GM21381 (cell line): ENCODE measurements around the gene CHST3.
"Not testable (repeated sequence)": the region's sequence is repeated elsewhere in the genome, so short reads cannot be mapped to it uniquely, and the experiment has no call there.

Source experiments
- ATAC-seq: cut with Tn5 transposase; IDR thresholded peaks from one replicate; pipeline ENCODE4 v1.9.1; 2021; ENCODE audit warnings: mild to moderate bottlenecking, moderate library complexity; ENCODE audit not compliant: unreplicated experiment

The CHST3 gene

DNA sequence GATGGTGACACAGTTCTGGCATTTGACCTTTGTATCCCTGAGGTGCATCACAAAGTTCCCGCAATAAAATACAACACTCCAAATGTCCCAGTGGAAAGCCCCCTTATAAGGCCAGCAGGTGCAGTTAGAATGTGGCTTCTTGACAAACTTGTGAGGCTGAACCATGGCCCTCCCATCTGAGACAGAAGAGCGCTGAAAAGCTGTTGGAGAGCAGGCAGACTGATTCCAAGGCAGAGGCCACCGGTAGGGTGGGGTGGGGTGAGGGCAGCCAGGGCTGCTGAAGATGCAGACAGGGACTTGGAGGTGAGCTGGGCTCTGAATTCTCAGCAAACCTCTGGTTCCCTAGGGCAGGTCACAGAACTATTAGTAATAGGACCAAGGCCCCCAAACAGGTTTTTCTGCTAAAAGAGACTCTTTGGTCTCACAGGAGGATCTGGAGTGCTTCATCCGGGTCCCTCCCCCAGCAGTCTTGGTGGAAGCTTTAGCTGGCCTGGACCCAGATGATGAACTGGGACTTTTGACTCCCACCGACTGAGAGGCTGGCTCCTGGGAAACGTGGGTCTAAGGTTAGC is 15.6 kb upstream of the CHST3 start:
- no peak for ATAC-seq

DNA sequence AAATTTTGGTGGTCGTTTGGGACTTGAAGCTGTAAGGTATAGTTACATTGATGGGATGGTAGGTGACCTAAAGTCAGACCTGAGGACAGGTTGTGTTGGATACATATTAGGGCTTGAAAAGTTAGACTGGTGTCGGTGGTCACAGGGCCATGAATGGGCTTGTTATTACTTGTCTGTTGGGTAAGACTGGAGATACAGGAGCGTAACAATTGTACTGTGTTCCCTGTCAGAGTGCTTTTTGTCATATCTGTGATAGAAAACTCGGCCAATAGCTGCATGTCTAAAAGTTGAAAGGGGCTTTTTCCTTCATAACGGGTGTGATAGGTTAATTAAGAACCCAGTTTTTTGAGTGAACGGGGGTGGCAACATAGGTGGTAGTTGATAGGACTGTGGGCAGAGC is 13.5 kb upstream of the CHST3 start:
- ATAC-seq: no peak

DNA sequence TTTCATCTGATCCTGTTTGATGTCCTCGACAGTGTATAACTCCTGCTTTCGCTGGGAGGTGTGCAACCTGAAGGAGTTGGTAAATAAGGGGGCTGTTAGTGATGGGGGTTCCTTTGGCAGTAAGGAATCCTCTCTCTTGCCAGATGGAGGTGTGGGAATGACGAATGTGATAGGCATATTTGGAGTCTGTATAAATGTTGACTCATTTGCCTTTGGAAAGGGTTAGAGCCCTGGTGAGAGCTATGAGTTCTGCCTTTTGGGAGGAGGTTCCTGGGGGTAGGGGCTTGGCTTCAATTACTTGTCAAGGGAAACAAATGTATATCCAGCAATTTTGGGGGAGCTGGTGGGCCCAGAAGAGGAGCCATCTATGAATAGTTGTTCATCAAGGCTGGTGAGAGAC is 11.4 kb upstream of the CHST3 start:
- ATAC-seq: no peak

DNA sequence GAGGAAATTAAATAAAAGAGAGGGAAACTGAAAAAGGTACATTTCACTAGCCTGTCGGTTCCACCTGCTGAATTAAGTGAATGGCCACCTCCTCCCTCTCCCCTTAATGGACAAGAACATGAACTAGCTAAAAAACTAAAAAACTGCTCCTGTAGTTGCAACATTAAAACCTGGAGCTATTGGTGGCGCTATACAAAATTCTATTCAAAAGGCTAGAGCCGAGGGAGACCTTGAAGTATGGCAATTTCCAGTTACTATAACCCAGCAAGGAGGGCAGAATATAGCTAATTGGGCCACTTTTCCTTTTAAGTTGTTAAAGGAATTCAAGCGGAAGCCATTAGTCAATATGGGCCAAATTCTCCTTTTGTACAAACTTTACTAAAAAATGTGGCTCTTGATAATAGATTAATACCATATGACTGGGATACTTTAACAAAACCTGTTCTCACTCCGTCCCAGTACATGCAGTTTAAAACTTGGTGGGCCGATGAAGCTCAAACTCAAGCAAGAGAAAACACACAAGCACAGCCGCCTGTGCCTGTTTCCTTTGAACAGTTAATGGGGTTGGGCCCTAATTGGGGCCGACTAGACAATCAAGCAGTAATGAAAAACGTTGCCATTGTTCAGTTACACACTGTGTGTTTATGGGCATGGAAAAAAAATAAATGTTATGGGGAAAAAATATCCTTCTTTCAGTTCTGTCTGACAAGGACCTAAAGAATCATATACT is 6.5 kb upstream of the CHST3 start:
- no peak for ATAC-seq

DNA sequence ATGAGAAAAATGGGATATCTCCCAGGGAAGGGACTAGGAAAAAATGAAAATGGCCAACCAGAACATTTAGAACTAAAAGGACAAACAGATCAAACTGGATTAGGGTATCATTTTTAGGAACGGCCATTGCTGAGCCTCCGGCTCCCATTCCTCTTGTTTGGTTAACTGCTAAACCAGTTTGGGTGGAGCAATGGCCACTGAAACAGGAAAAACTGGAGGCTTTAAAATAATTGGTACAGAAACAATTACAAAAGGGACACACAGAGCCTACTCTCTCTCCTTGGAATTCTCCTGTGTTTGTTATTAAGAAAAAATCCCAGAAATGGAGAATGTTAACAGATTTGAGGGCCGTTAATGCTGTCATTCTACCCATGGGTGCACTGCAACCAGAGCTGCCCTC is 4.7 kb upstream of the CHST3 start:
- no peak for ATAC-seq

DNA sequence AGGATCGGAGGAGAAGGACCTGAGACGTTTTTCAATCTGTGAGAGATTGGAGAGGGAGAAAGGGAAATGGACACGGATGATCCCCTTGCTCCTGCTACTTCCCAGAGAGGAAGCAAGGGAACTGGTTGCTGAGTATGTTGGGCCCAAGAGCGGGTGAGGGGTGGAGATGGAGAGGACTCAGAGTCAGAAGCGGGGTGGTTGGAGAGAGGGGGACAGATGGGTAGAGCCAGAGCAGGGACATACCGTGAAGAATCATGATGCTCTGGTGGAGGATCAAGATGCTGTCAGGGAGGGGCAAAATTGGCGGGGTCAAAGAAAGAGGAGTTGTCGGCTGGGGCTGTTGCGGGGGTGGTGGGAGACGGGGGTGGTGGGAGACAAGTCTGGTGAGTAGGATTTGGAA is 2.4 kb upstream of the CHST3 start:
- ATAC-seq: no peak

DNA sequence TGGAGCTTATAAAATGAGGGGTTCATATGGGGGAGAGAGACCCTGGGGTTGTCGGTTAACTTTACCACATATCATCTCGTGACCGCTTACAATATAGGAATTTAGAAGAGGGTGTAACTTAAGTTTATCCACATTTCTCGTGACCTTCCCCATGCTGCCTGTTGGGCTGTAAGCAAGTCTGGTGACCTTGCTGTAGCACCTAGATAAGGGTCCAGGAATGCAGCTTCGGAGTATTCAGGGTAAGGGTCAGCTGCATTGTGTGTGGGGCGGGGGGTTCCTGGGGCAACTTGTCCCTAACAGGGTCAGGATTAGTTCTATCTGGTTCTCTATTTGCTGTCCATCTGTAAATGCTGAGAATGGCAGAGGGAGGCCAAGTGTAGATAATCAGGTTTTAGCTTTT is 1.3 kb upstream of the CHST3 start:
- no peak for ATAC-seq

DNA sequence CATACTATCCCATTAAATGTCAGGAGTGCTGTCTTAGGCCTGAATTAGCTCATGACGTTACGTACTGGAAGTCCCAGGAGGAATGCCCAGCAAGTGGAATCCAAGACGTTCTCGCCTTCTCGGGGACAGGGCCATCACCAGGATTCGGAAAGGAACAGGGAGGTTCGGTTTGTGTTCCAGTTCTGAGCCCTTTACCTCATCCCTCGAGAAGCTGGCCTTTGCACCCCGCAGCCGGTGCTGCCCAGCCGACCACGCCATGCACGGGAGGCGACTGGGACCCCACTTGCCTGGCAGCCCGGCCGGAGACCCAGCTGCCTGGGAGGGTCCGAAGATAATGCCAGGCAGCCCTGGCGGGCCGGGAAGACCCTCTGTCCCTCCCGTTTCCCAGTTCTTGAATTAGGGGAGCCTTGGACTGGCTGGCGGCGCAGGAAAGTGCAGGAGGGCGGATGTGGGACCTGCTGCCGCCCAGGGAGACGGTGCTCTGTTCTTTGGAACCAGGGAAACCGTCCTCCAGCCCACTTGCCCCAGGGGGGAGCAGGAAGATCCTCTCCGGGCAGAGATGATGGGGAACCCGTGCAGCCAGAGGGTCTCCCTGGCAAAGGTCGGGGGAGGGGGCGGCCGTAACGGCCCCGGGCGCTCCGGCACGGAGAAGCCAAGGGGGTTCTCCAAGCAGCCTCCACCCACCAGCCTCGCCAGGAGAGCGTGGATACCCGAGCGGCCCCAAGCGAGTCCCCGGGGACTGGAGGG is 671 bp upstream of the CHST3 start:
- no peak for ATAC-seq

DNA sequence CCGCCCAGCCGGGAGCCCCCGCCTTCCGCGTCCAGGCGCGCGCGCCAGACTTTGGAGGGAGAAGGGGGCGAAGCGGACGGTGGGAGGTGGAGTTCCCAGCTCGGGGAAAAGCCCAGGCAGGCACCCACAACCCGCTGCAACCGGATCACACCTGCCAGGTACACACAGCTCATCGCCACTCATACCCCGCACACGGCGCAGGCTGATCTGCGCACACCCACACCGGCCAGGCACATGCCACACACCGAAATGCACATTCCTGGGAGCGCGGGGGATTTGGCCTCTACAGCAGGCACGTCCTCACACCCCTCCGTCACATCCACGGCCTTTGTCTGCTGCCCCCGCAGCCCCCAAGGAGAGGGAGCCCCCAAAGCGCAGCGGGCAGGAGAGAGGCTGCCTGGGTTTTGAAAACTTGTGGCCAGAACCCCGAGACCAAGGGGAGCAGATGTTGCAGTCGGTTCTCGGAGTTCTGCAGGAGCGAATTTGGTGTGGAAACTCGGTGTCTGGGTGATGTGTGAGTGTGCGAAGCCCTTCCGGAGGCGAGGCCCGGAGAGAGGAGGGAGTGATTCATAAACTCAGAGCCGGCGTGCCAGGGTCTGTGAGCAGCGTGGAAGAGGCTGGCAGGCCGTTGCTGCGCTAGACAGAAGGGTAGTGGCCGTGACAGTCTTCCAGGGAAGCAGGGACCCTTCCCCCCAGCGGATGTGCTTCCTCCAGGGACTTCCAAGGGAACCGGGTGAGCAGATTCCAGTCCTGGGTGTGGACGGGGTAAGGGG is 734 bp downstream of the CHST3 start:
- no peak for ATAC-seq

DNA sequence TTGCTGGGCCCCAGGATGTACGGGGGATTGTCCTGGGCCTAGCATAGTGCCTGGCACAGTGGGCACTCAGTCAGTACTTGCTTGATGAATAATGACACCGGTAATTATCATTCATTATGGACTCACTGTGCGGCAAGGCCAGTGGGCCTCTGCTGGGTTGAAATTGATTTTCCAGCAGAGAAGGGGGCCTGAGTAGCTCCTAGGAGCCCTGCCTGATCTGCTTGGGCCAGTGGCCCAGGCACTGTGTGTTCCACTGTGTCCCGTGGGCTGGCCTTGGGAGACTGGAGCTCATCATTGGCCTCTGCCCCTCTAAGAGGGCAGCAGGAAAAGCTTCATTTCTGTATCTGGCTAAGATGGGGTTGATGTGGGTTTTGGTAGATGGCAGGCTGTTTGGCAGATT is 1.4 kb downstream of the CHST3 start:
- ATAC-seq: no peak

DNA sequence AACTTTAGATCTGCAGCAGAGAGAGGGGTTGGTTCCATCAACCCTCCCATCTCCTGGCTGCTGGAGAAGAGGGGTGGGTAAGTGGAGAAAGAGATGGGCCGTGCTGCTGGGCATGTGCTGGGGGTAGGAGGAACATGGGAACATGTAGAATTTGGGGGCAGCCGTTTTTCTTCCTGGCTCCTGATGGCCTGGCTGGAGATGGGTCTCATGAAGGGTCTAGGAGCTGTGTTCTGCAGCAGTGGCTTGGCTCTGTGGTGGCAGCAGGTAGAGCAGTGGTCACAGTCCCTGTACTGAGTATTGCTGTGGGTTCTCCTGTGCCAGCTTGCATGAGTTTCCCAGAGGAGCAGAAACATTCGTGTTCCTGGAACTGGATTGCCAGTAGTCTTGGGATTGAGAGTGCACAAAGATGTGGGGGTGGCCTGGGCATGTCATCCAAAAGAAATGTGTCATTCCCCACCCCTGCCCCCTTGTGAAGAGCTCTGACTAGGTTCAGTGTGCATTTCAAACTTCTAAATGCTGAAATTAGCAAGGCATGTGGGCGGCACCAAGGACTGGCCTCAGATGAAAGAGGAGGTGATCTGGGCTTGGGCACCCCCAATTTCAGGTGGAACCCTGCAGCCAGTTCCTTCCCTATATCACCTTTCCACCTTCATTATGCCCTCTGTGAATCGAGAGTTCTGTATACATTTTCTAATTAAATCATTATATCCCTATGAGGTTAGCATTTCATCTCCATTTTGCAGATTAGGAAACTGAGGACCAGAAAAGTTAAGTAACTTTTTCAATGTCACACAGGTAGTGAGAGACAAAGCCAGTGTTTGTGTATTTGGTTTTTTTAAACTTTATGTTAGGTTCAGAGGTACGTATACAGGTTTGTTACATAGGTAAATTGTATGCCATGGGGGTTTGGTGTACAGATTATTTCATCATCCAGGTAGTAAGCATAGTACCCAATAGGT is 2.1 kb downstream of the CHST3 start:
- ATAC-seq: no peak

DNA sequence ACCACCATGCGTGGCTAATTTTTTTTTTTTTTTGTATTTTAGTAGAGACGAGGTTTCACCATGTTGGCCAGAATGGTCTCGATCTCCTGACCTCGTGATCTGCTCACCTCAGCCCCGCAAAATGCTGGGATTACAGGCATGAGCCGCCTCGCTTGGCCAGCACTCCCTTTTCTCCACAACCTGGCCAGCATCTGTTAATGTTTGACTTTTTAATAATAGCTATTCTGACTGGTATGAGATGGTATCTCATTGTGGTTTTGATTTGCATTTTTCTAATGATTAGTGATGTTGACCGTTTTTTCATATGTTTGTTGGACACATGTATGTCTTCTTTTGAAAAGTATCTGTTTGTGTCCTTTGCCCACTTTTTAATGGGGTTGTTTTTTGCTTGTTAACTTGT is 3.8 kb downstream of the CHST3 start:
- not testable (repeated sequence) for ATAC-seq

DNA sequence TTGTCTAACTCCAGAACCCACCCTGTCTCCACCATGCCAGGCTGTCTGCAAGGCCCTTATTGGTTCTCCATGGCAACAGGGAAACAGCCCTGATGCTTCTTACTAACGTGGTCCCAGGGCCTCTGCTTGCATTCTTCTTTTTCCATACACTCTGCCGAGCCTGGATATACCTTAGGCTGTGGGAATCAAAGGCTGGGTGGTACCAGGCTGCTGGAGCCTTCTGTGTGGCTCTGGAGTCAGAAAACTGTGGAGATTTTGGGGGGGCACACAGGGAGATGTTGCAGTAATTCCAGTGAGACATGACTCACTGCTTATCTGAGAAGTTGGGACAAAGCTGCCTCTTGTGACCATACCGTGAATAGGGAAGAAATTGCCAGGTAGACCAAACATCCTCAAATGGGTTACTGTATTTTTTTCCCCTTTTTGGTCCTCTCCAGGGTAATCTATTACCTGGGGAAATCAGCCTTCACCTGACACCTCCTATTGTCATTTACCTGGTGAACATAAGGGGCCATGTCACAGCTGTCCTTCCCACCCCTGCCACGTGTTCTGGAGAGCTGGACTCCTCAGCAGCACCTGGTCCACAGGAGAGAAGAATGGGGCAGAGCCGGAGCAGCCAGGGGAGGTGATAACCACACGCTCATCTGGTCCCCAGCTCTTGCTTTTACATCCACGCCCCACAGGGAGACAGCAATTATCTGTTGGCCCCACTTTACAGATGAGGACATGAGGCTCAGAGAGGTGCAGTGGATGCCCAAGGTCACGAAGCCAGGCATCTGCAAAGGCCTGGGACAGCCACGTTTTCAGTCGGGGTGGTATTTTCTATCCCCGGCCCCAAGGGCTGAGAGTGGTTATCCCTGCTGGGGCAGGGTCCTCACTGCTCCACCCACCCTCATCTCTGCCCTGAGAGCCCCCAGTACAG is 4.6 kb downstream of the CHST3 start:
- no peak for ATAC-seq

DNA sequence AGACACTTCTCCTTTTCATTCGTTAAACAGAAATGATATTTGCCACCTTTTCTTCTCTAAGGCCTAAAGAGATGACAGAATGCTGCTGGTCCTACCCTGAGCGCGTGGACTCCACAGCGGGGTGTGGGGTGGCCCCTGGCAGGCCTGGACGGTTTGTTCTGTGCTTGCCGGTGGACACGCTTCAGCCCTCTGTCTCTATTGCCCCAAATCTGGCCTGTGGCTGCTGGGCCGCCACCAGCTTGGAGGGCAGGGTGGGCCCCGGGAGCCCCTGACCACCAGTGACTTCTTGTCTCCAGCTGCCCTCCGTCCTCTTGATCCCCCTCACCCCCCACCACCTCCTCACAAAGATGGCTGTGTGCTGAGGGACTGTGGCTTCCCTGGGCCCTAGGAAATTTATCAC is 5.7 kb downstream of the CHST3 start:
- no peak for ATAC-seq

DNA sequence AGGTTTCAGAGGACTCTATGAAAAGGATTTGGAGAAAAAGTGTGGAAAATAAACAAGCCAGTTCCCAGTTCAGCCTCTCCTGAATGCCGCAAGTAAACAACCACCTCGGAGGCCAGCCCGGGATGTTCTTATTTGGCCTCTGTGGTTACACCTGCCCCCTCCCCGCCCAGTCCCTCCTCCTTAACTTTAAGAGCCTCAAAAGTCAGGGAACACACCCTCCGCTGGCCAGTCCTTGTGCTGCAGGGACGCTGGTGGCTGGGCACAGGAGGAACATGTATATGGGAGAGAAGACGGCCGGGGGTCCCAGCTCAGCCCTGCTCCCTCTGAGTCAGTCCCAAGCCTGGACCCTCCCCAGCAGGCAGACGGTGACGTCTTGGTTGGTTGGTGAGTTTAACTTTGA is 6.1 kb downstream of the CHST3 start:
- ATAC-seq: no peak

DNA sequence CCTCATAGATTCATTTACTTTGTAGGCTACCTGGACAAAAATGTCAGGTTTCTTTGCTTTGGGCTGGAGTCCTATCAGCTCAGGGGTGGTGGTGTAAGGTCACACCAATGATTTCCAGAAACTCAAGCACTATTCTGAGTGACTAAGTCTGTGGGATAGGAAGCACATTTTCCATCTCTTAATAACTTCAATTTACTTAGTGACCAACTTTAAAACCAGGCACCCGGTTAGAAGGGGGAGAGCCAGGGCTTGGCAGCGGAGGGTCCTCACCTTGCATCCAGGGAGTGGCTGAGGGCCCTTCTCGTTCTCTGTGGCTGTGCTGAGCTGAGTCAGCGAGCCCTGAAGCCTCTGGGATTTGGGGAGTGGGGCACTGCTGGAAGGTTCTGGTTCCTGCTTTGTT is 6.7 kb downstream of the CHST3 start:
- ATAC-seq: no peak

DNA sequence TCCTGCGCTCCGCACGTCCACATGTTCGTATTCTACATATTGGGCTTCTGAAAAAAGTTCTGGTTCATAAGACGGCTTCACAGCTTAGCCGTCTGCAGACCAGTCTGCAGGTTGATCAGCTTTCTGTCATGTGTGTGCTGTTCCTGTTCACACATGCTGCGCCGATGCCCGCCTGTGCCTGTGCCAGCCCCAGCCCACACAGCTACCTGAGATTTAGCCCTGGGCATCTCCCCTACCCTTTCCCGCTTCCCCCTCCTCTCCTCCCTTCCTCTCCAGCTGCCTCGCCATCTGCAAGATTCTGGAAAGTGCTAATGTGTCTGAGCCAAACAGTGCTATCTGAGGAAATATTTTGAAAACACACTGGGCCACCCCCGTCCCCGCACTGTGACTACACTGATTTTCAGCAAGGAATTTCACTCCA is 7.1 kb downstream of the CHST3 start:
- no peak for ATAC-seq

DNA sequence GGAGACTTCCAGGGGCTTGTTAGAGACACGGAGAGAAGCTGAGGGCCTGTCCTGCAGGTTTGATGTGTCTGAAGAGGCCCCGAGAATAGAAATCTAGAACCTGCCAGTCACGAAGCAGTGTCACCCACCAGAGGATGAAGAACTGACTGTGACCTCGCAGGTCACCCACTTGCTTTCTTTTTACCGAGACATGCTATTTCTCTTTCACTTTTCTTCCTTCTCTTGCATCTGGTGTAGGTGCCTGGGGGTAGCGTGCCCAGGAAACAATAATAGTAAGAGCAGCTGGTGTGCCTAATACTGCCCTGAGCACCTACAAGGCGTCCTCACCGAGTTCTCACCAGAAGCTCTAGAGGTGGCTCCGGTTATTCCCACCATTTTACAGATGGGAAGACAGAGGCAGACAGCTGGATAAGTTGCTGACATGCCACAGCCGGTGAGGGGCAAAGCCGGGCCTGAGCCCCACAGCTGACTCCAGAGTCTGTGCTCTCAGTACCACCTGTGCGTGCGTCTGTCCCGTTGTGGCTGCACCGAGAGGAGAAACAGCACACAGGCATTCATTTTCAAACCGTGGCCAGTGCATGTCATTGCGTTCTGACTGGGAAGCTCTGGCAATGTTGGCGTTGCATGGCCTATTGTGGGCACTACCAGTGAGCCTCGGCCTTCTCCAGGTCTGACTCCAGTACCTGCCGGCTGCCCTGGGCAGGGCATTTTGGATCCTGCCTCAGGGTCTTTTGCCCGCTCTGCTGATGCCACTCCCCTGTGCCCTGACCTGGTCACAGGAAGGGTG is 7.8 kb downstream of the CHST3 start:
- ATAC-seq: no peak
